ENCODE results near the gene GLI1. TPM values are rescaled to one million over a fixed set of nuclear protein-coding genes. Genes with fewer than 3 reads are reported as not detected.

Gene GLI1
- total and polyA plus RNA-seq, 2 of the 13 experiments (the other 11 are each of a cell fraction or from before 2014, with no cell fraction given) = 0.09 to 0.20 TPM

DNA sequence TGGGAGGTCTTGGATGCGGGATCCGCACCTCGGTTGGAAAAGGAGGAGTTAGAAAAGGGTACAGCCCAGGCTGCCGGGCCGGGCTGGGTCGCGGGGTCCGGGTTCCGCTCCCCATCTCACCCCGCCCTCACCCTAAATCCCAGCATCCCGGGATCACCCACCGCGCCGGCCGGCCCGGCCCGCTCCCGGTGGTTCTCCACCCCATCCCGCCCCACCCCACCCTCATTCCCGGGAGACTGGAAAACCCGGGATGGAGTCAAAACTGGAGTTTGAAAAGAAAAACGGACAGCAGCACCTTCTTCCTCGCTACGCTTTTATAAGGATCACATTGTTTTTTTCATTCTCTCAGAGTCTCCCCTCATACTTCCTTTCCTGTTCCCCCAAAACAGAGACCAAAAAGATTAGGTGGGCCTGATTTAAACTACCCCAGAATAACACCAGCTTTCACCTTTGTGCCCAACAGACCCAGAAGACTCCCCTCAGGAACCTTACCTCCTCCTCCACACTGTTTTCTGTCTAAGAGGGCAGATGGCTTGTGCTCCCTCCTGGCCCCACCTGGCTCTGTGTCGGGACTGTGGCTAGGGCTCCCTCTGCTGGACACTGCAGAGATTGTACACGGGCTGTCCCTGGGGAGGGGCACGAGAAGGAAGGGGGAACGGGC, 2.8 kb downstream of the GLI1 start (continued):
- TF ChIP-seq ISL2 (CRISPR knock-in tag; IDR thresholded peaks at IDR 0.05) (no peak), ATF4 (CRISPR knock-in tag; IDR thresholded peaks at IDR 0.05) (0 out of 4 replicates have a peak, but pooled peaks of 1 of the 2 experiments have one; percentile 29), RXRB (CRISPR knock-in tag; IDR thresholded peaks at IDR 0.05; ENCODE audit: borderline replicate concordance) (0 out of 2 replicates have a peak, but pooled peaks have one; percentile 10), HOXA3 (CRISPR knock-in tag; IDR thresholded peaks at IDR 0.05) (peak; percentile 32; the same call in 1 of the 2 replicates), ZNF383 (CRISPR knock-in tag; IDR thresholded peaks at IDR 0.05; ENCODE audit: borderline replicate concordance) (no peak), RFXANK (CRISPR knock-in tag; IDR thresholded peaks at IDR 0.05) (no peak), HDAC1 (CRISPR knock-in tag; IDR thresholded peaks at IDR 0.05) (peak; percentile 41; the same call in 1 of the 2 replicates), GTF3A (CRISPR knock-in tag; conservative IDR thresholded peaks at IDR 0.05) (no peak), MLLT10 (CRISPR knock-in tag; IDR thresholded peaks at IDR 0.05) (no peak), TEAD3 (CRISPR knock-in tag; optimal IDR thresholded peaks at IDR 0.05; ENCODE audit: borderline replicate concordance) (peak; percentile 59), FOXK1 (CRISPR knock-in tag; IDR thresholded peaks at IDR 0.05; ENCODE audit: borderline replicate concordance, low read depth) (peak; percentile 24; the same call in 1 of the 2 replicates), MBD4 (IDR thresholded peaks at IDR 0.05; ENCODE audit: borderline replicate concordance, low read length) (no peak), ZBTB7B (CRISPR knock-in tag; IDR thresholded peaks at IDR 0.05) (peak; percentile 50; the same call in 1 of the 2 replicates), CCDC6 (CRISPR knock-in tag; IDR thresholded peaks at IDR 0.05) (no peak), POGK (CRISPR knock-in tag; conservative IDR thresholded peaks at IDR 0.05) (peak; percentile 69; the same call in 1 of the 2 replicates), ZBTB14 (CRISPR knock-in tag; IDR thresholded peaks at IDR 0.05) (no peak)
- TF ChIP-seq, protein P1, sequence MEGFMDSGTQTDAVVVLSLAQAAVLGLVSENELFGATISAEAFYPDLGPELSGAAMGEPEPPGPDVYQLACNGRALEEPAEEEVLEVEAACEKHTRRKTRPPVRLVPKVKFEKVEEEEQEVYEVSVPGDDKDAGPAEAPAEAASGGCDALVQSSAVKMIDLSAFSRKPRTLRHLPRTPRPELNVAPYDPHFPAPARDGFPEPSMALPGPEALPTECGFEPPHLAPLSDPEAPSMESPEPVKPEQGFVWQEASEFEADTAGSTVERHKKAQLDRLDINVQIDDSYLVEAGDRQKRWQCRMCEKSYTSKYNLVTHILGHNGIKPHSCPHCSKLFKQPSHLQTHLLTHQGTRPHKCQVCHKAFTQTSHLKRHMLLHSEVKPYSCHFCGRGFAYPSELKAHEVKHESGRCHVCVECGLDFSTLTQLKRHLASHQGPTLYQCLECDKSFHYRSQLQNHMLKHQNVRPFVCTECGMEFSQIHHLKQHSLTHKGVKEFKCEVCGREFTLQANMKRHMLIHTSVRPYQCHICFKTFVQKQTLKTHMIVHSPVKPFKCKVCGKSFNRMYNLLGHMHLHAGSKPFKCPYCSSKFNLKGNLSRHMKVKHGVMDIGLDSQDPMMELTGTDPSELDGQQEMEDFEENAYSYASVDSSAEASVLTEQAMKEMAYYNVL (CRISPR knock-in tag; IDR thresholded peaks at IDR 0.05; ENCODE audit: borderline replicate concordance) = 0 out of 2 replicates have a peak, but pooled peaks have one; percentile 39
- TF ChIP-seq, protein P2, sequence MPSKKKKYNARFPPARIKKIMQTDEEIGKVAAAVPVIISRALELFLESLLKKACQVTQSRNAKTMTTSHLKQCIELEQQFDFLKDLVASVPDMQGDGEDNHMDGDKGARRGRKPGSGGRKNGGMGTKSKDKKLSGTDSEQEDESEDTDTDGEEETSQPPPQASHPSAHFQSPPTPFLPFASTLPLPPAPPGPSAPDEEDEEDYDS (CRISPR knock-in tag; IDR thresholded peaks at IDR 0.05) = 0 out of 2 replicates have a peak, but pooled peaks have one; percentile 20
- TF ChIP-seq, protein P3, sequence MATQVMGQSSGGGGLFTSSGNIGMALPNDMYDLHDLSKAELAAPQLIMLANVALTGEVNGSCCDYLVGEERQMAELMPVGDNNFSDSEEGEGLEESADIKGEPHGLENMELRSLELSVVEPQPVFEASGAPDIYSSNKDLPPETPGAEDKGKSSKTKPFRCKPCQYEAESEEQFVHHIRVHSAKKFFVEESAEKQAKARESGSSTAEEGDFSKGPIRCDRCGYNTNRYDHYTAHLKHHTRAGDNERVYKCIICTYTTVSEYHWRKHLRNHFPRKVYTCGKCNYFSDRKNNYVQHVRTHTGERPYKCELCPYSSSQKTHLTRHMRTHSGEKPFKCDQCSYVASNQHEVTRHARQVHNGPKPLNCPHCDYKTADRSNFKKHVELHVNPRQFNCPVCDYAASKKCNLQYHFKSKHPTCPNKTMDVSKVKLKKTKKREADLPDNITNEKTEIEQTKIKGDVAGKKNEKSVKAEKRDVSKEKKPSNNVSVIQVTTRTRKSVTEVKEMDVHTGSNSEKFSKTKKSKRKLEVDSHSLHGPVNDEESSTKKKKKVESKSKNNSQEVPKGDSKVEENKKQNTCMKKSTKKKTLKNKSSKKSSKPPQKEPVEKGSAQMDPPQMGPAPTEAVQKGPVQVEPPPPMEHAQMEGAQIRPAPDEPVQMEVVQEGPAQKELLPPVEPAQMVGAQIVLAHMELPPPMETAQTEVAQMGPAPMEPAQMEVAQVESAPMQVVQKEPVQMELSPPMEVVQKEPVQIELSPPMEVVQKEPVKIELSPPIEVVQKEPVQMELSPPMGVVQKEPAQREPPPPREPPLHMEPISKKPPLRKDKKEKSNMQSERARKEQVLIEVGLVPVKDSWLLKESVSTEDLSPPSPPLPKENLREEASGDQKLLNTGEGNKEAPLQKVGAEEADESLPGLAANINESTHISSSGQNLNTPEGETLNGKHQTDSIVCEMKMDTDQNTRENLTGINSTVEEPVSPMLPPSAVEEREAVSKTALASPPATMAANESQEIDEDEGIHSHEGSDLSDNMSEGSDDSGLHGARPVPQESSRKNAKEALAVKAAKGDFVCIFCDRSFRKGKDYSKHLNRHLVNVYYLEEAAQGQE (IDR thresholded peaks at IDR 0.05; ENCODE audit: borderline replicate concordance in 1 of 2, low read depth in 1 of 2, low read length in 2 of 2) = peak in 1 of 2 experiments; percentile 9; a peak in 1 of 4 replicates

All from HepG2 (cell line).